Suprapubic skin (tissue), 3 donors: Measurements from ENCODE around the gene ROBO1.

Experiments used
- CTCF ChIP-seq, 2 donors: fragments of 200-600 bp in 1 of 2; fragments of 450-650 bp in 1 of 2; sonication (generic) in 1 of 2; IDR thresholded peaks; one replicate each; pipeline ENCODE4 v1.5.1; 2016 to 2019; ENCODE audit warnings: antibody characterized with exemption in 2 of 2, mild to moderate bottlenecking in 1 of 2, moderate library complexity in 1 of 2
- POLR2A ChIP-seq, 2 donors: fragments of 450-650 bp; IDR thresholded peaks; one replicate each; pipeline ENCODE4 v1.6.1; 2017; ENCODE audit warnings: antibody characterized with exemption in 2 of 2, mild to moderate bottlenecking in 2 of 2, moderate library complexity in 2 of 2

- TF ChIP-seq CTCF (IDR thresholded peaks at IDR 0.05) (no peak), POLR2A (IDR thresholded peaks at IDR 0.05) (no peak)
These were observed 605.1 kb downstream of the ROBO1 start for GRCh38 chr3:79162653-79163052.
